Stimulated activated naive B cell treated with anti-CD40 and anti-IgM and Interleukin-4, amounts not matched to agents 10 μg/mL and 1 μg/mL and 100 μg/mL, for 72 hours (primary cell): Measurements from ENCODE around the gene PHF13.
"Not testable (repeated sequence)": the region's sequence is repeated elsewhere in the genome, so short reads cannot be mapped to it uniquely, and the experiment has no call there.

Experiments used
- ATAC-seq, 2 donors: fragments of 150-1000 bp; cut with Tn5 transposase; replicated peaks; 2 replicates each; pipeline ENCODE4 v1.10.0; 2021; ENCODE audit warnings: moderate library complexity in 1 of 2
- DNase-seq: peaks from one replicate; pipeline ENCODE4 v3.0.0; 2021
- H3K27ac Mint-ChIP-seq: one replicate; pipeline ENCODE4 v1.8.0; 2022; ENCODE audit warnings: mild to moderate bottlenecking, mixed read lengths
- H3K27me3 Mint-ChIP-seq, 2 donors: one replicate each; pipeline ENCODE4 v1.8.0; 2022; ENCODE audit warnings: mixed read lengths in 2 of 2
- H3K36me3 Mint-ChIP-seq, 2 donors: one replicate each; pipeline ENCODE4 v1.8.0; 2022; ENCODE audit warnings: mixed read lengths in 2 of 2, mild to moderate bottlenecking in 1 of 2
- H3K4me1 Mint-ChIP-seq, 2 donors: one replicate each; pipeline ENCODE4 v1.8.0; 2022; ENCODE audit warnings: mixed read lengths in 2 of 2, mild to moderate bottlenecking in 1 of 2
- H3K4me3 Mint-ChIP-seq, 2 donors: one replicate each; pipeline ENCODE4 v1.8.0; 2022; ENCODE audit warnings: mild to moderate bottlenecking in 2 of 2, mixed read lengths in 2 of 2, moderate library complexity in 1 of 2
- H3K9me3 Mint-ChIP-seq, 2 donors: one replicate each; pipeline ENCODE4 v1.8.0; 2022; ENCODE audit warnings: mixed read lengths in 2 of 2, mild to moderate bottlenecking in 1 of 2

The PHF13 gene

DNA sequence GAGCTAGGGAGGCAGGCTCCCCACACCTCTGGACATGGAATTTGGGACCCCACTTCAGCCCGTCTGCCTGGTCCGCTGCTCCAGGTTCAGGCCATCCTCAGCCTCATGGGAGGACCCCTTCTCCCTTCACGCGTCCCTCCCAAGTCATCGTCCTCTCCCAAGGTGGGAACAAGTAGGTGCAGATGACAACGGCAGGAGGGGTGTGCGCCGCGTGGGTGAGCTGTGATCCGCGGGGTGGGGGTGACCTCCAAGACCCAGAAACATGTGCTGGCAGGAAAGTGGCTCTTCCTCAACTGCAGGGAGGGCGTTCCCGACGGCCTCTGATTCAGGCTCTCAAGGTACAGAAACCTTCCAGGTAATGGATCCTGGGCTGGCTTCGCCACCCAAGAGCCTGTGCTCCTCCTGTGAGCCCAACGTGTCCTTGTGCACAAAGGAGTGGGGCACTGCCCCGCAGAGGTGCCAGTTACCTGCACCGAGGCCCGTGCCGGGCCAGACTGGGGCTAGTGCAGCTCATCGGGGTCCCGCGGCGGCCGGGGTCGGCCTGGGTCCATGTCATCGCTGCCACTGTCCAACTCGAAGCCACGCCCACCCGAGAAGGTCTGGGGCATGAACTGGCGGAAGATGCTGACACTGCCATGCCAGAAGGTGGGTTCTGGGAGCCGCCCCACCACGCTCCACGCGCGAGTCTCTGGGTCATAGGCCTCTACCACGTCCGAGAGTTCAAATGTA lies 20.5 kb upstream of the PHF13 start:
- H3K27me3 Mint-ChIP-seq, result no peaks in the 10 kb centered on the region
- H3K36me3 Mint-ChIP-seq, result peaks cover 32 to 69% of the 10 kb centered on the region in 2 donors
- no peak for ATAC-seq
- DNase-seq, result no peak
- no peaks in the 10 kb centered on the region for H3K9me3 Mint-ChIP-seq
- H3K4me3 Mint-ChIP-seq, result no peak overlapping the region
- H3K27ac Mint-ChIP-seq, result no peak overlapping the region
- H3K4me1 Mint-ChIP-seq, result peaks cover 17 to 51% of the 10 kb centered on the region in 2 donors

DNA sequence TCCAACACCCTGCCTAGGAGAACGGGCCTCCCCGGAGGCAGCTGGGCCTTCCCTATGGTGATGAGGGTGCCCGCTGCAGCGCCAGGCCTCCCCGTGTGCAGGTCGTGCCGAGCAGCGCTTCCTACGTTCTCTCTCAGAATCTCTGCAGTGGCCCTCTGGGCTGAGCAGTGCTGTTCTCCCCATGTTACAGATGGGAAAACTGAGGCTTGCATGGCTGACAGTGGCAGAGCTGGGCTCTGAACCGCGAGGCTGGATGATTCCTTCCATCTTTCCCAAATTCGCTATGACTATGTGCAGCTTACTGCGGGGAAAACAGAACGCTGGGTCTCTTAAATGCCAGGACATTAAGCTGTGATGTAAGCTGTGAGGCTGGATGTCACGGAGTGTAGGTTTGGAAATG lies 19.7 kb upstream of the PHF13 start:
- Mint-ChIP-seq H3K27ac (no peak overlapping the region), H3K36me3 (peaks cover 32 to 65% of the 10 kb centered on the region in 2 donors)
- ATAC-seq, result no peak

DNA sequence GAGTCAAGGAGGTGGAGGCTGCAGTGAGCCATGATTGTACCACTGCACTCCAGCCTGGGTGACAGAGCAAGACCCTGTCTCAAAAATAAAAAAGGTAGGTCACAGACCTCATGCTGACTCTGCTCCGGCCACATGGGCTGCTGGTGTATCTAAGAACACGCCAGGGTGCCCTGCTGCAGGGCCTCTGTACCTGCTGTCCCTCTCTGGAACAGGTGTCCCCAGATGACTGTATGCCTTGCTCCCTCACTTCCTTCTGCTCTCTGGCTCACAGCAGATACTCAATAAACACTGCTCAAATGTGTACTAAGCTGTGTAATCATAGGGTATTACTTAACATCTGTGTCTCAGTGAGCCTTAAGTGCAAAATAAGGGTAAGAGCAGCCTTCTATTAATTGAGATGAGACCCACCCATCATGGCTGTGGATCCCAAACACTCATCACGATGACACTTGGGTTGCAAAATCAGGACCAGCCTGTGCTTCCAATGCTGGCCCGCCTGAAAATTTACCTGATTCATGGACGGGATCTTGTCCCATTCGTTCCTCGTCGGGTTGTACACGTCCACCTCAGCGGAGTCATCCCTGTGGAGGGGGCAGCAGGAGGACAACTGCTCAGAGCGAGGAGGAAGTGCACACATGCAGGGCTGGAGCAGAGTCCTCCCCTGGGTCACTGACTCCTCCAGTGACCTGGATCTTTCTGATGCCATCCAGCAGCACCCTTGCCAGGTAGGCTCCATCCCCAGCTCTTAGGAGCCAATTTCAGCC lies 18.4 kb upstream of the PHF13 start:
- H3K27ac Mint-ChIP-seq, result no peak overlapping the region
- H3K4me1 Mint-ChIP-seq, result peaks cover 21 to 57% of the 10 kb centered on the region in 2 donors
- H3K36me3 Mint-ChIP-seq, result peaks cover 24 to 61% of the 10 kb centered on the region in 2 donors
- DNase-seq (no peak), ATAC-seq (no peak)
- H3K27me3 Mint-ChIP-seq, result no peaks in the 10 kb centered on the region
- H3K4me3 Mint-ChIP-seq, result no peak overlapping the region
- H3K9me3 Mint-ChIP-seq, result no peaks in the 10 kb centered on the region

More for the DNA sequence above, 19.7 kb upstream of the PHF13 start:
- H3K9me3 Mint-ChIP-seq, result no peaks in the 10 kb centered on the region
- H3K4me3 Mint-ChIP-seq, result no peak overlapping the region
- DNase-seq, result no peak
- H3K4me1 Mint-ChIP-seq, result peaks cover 15 to 50% of the 10 kb centered on the region in 2 donors
- no peaks in the 10 kb centered on the region for H3K27me3 Mint-ChIP-seq

DNA sequence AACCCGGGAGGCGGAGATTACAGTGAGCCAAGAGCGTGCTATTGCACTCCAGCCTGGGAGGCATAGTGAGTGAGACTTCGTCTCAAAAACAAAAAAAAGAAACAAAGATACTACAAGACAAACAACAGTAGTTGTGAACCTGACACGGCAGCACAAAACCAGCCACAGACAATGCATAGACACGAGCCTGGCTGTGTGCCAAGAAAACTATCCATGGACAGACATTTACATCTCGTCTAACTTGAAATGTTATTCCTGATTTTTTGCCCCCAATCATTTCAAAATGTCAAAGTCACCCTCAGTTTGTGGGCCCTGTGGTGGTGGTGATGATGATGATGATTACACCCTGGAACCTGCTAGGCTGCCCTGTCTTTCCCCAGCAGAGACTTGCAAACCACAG lies 17.2 kb upstream of the PHF13 start:
- H3K27me3 Mint-ChIP-seq, result no peaks in the 10 kb centered on the region
- ATAC-seq, result no peak
- no peak for DNase-seq
- H3K27ac Mint-ChIP-seq, result peak overlapping the region; percentile 9
- no peaks in the 10 kb centered on the region for H3K9me3 Mint-ChIP-seq
- H3K4me1 Mint-ChIP-seq, result peaks cover 30 to 64% of the 10 kb centered on the region in 2 donors
- no peak overlapping the region for H3K4me3 Mint-ChIP-seq
- peaks cover 22 to 61% of the 10 kb centered on the region in 2 donors for H3K36me3 Mint-ChIP-seq

DNA sequence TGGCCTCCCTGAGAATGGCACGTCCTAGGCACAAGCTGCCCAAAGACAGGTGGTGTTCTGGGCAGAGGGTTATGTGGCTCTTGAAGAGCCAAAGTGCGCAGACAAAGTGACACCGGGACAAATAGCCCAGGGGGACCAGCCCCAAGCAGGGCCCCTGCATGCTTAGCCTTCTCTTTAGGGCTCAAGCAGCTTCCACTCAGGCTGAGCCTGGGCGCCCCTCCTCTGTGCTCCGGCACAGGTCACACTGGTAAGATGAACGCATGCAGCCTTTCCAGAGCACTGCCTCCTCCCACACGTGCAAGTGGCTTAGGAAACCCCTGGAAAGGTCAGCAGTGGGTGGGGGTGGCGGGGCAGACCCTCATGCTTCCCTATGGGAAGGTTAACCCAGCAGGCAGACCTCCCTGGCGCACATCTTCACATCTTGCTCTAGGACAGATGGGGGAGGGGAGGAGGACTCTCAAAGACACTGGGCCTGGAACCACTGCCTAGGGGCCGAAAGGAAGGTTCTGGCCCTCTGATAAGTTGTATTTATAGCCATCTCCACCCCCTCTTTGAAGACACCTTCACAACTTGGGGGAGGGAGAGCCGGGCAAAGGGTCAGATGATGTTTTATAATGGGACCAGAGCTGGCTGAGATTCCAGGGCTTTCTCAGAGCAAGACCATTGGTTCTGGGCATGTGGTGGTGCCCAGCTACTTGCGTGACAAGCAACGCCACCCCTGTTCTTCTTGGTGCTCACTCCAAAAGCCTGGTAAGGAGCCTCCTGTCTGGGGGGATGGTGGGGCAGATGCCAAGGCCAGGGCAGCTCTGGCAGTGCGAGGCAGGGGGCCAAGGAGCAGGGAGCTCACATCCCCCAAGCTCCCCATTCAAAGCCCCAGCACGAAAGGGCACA lies 16.4 kb upstream of the PHF13 start:
- Mint-ChIP-seq H3K36me3 (peaks cover 22 to 61% of the 10 kb centered on the region in 2 donors), H3K4me3 (peak overlapping the region in 1 of 2 donors; percentile 36), H3K9me3 (no peaks in the 10 kb centered on the region), H3K4me1 (peaks cover 25 to 59% of the 10 kb centered on the region in 2 donors), H3K27me3 (no peaks in the 10 kb centered on the region), H3K27ac (no peak overlapping the region)
- no peak for ATAC-seq
- DNase-seq, result no peak

DNA sequence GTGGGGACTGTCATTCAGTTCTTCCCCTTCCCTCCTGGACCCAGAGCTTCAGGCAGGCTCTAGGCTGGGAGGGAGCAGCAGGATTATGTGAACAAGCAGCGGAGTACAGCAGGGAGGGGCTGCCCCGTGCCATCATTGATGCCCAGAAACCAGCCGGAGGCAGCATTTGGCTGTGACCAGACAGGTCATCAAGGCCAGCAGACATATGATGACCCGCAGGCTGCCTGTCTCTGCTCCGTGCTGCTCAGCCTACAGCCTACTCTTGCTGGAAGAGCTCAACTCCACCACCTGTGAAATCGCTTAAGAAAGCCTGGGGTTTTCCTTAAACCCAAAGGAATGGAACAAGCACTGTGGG lies 15.8 kb upstream of the PHF13 start:
- DNase-seq (no peak), ATAC-seq (no peak)
- no peaks in the 10 kb centered on the region for H3K9me3 Mint-ChIP-seq
- peaks cover 22 to 56% of the 10 kb centered on the region in 2 donors for H3K36me3 Mint-ChIP-seq
- H3K27me3 Mint-ChIP-seq, result no peaks in the 10 kb centered on the region
- no peak overlapping the region for H3K27ac Mint-ChIP-seq
- no peak overlapping the region for H3K4me3 Mint-ChIP-seq
- H3K4me1 Mint-ChIP-seq, result peaks cover 25 to 59% of the 10 kb centered on the region in 2 donors

DNA sequence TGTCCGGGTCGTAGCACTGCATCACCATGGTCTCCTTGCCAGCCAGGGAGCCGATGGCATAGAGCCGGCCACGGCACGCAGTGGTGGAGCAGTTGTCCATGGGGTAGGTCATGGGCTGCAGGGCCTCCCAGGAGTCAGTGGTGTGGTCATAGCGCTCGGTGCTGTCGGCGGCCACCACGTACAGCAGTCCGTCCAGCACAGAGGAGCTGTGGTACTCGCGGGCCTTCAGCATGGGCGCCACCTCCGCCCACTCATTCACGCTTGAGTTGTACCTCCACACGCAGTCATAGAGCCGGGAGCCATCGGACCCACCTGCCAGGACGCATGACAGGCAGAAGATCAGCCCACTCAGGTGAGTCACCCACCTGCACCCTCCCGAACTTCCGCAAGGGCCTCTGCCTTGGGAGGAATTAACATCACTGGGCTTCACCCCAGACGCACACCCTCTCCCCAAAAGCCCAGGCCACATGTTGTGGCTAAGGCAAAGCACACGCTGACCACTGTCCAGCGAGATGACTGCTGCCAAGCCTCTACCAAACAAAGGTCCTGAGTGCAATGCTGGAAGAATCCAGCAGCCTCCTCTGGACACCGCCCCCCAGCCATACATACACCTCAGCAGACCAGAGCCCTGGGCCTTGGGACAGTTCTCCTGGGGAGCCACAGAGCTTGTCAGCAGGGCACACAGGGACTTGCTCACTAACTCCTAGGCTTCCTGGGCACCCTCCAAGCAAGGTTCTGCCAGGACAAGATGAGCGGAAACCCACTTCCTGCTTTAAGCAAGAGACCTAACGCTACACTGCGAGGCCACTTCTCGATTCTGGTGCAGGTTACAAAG lies 14.2 kb upstream of the PHF13 start:
- H3K4me3 Mint-ChIP-seq, result peak overlapping the region; percentile 69 to 91
- no peak for ATAC-seq
- H3K27me3 Mint-ChIP-seq, result no peaks in the 10 kb centered on the region
- peak overlapping the region; percentile 31 for H3K27ac Mint-ChIP-seq
- peaks cover 13 to 42% of the 10 kb centered on the region in 2 donors for H3K36me3 Mint-ChIP-seq
- DNase-seq, result no peak
- peaks cover 30 to 69% of the 10 kb centered on the region in 2 donors for H3K4me1 Mint-ChIP-seq
- H3K9me3 Mint-ChIP-seq, result no peaks in the 10 kb centered on the region

DNA sequence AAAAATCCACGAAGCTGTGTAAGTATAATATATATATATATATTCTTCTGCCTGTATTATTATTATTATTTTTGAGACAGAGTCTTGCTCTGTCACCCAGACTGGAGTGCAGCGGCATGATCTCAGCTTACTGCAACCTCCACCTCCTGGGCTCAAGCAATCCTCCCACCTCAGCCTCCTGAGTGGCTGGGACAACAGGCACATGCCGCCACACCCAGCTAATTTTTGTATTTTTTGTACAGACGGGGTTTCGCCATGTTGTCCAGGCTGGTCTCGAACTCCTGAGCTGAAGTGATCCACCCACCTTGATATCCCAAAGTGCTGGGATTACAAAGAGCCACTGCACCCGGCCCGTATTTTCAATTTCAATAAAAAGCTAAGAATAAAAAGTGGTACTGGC lies 13.5 kb upstream of the PHF13 start:
- not testable (repeated sequence) for ATAC-seq, DNase-seq, H3K27me3 Mint-ChIP-seq, H3K9me3 Mint-ChIP-seq
- H3K4me3 Mint-ChIP-seq, result peak overlapping the region; percentile 91 to 93
- peaks cover 13 to 40% of the 10 kb centered on the region in 2 donors for H3K36me3 Mint-ChIP-seq
- H3K27ac Mint-ChIP-seq, result peak overlapping the region; percentile 9
- peaks cover 29 to 69% of the 10 kb centered on the region in 2 donors for H3K4me1 Mint-ChIP-seq

DNA sequence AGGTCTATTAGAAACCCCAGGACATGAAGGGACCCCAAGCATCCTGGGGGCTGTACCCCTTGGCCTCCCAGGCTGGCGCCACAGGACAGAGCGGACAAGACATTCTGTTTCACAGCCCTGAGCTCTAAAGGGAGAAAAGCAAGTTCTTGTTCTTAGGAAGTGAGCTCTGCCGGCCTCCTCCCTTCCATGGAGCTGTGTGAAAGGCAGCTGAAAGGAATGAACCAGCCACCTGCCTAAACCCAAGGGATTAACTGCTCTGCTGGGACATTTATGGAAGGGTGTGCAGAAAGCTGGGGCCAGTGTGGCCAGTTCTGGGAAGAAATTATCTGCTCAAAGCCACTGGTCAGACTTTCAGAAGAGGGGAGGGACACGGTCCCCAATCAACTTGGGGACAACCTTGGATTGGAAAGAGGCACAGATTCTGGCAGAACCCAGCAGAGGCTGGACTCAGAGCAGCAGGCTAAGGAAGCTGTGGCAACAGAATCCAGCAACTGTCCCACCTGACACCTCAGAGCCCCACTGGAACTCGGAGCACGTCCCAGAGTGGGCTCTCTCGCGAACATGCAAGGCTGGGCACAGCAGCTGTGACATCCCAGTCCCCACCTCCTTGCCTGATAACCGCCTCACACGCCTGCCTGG lies 13.0 kb upstream of the PHF13 start:
- H3K9me3 Mint-ChIP-seq, result no peaks in the 10 kb centered on the region
- peaks cover 26 to 66% of the 10 kb centered on the region in 2 donors for H3K4me1 Mint-ChIP-seq
- peak overlapping the region; percentile 91 to 93 for H3K4me3 Mint-ChIP-seq
- no peaks in the 10 kb centered on the region for H3K27me3 Mint-ChIP-seq
- DNase-seq, result no peak
- H3K27ac Mint-ChIP-seq, result peak overlapping the region; percentile 92
- peak in 1 of 2 donors; percentile 0 for ATAC-seq
- H3K36me3 Mint-ChIP-seq, result peaks cover 10 to 34% of the 10 kb centered on the region in 2 donors

DNA sequence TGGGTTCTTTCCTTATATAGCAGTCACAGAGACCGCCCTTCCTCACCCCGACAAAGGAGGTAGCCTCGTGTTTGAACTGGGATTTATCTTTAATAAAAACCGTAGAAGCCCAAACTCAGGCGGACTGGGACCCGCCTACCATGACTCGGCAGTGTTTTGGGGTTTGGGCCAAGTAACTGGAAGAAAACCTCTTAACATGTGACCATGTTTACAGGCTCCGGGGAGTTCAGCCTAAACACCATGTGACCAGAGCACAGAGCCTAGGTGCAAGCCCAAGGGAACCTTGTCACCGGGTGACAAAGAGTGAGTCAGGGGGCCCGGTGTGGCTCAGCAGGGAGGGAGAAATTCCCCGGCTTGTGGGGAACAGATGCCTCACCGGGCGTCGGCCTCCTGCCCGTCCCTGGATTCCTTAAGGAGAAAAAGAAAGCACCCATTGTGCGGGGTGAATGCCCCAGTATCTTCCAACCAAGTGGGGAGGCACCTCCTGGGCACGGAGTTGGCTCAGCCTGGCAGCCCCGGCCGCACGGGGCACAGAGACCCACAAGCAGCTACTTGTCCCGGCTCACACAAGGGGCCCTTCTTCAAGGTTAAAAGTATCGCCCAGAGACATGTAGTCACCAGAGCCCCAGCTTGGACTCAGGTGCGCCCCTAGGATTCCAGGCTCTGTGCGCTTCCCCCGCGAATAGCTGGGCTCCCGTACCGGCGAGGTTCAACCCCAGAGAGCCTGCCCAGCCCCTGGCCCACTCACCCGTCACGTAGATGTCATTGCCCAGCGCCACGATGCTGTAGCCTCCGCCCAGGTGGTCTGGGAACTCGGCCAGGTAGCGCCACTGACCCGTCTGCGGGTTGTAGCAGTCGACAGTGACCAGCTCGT lies 12.2 kb upstream of the PHF13 start:
- ATAC-seq, result peak; percentile 50 to 62
- H3K4me3 Mint-ChIP-seq, result peak overlapping the region; percentile 91 to 93
- peaks cover 5 to 27% of the 10 kb centered on the region in 2 donors for H3K36me3 Mint-ChIP-seq
- DNase-seq, result peak; percentile 61
- peaks cover 26 to 58% of the 10 kb centered on the region in 2 donors for H3K4me1 Mint-ChIP-seq
- H3K9me3 Mint-ChIP-seq, result no peaks in the 10 kb centered on the region
- H3K27me3 Mint-ChIP-seq, result no peaks in the 10 kb centered on the region
- H3K27ac Mint-ChIP-seq, result peak overlapping the region; percentile 92

DNA sequence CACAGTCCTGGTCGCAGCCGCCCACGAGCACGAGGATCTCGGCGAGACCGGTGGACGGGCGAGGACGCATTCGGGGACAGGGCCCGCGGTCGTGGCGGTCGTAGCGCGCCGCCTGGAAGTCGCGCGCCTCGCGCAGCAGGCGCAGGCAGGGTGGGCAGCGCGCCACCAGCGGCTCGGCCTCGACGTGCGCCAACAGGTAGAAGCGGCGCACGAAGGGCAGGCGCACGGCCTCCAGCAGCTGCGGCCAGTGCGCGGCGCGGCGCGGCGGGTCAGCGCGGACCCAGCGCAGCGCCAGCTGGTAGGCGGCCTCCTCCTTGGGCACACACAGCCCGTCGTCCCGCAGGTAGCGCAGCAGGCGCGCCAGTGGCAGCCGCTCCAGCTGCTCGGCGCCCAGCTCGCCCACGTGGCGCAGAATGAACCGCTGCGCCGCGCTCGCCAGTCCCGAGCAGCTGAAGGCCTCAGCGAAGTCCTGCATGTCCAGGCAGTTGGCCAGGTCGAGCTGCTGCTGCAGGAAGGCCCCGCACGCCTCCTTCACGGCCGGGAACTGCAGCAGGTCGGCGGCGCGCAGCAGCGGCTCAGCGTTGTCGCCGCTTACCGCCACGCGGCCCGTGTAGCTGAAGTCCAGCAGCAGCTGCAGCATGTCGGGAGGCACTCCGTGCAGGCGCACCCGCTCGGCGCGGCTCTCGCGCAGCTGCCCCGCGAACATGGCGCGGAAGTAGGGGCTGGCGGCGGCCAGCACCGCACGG lies 11.4 kb upstream of the PHF13 start:
- H3K9me3 Mint-ChIP-seq, result no peaks in the 10 kb centered on the region
- DNase-seq (no peak), ATAC-seq (peak; percentile 47 to 54)
- H3K4me1 Mint-ChIP-seq, result peaks cover 26 to 50% of the 10 kb centered on the region in 2 donors
- peak overlapping the region; percentile 91 to 93 for H3K4me3 Mint-ChIP-seq
- no peaks in the 10 kb centered on the region for H3K27me3 Mint-ChIP-seq
- peaks cover 4 to 24% of the 10 kb centered on the region in 2 donors for H3K36me3 Mint-ChIP-seq
- peak overlapping the region; percentile 92 for H3K27ac Mint-ChIP-seq
